HepG2 (cell line): Measurements from ENCODE around the gene ZIC4. TPM values are rescaled to one million over a fixed set of nuclear protein-coding genes. Genes with fewer than 3 reads are reported as not detected.

Experiments
- ATAC-seq: fragments of 200-7000 bp; cut with Tn5 transposase; 3 replicates; pipeline ENCODE4 v1.9.1; 2020; ENCODE audit warnings: mild to moderate bottlenecking, moderate library complexity
- BruUV-seq: library from RNA; stranded (reverse); fragments of 400-500 nt; replicated peaks from 2 replicates; lab custom pipeline; 2021; lab: Mats Ljungman, UMichigan
- CTCF ChIA-PET: fragments of 300-600 bp; formaldehyde crosslinking; extraction: SDS; loops from one replicate; lab custom pipeline; 2021; ENCODE audit warnings: low total read pairs, inconsistent platforms, low intra/inter-chr PET ratio; lab: Yijun Ruan, JAX
- POLR2A ChIA-PET: fragments of 350-600 bp; sonication (Branson Sonifier 250); formaldehyde crosslinking; loops from one replicate; lab custom pipeline; 2020; ENCODE audit warnings: antibody characterized with exemption, inconsistent platforms; lab: Yijun Ruan, JAX
- DNase-seq: peaks from one replicate; pipeline ENCODE4 v3.0.0-alpha.2; 2015; ENCODE audit warnings: low spot score
- FAIRE-seq: peaks from 3 replicates; lab custom pipeline; 2011; peaks lifted over from hg19 to GRCh38; lab: Jason Lieb, UNC
- H2AFZ ChIP-seq: one replicate; pipeline ENCODE4 v1.6.1; 2011; ENCODE audit warnings: low read length, inconsistent platforms
- H3K27ac ChIP-seq: fragments of 300-600 bp; 3 replicates; pipeline ENCODE4 v1.8.0; 2011; ENCODE audit warnings: mixed run types, mild to moderate bottlenecking, mixed read lengths, low read length, inconsistent platforms; ENCODE audit not compliant: insufficient read depth; ENCODE audit errors: extremely low read length
- H3K27me3 ChIP-seq, 2 experiments: fragments of 200-600 bp in 1 of 2; 2 replicates in 1 of 2; 3 replicates in 1 of 2; pipeline versions ENCODE4 v1.6.0 to v1.8.0; 2011; ENCODE audit warnings: low read length in 2 of 2, mild to moderate bottlenecking in 2 of 2, moderate library complexity in 2 of 2, inconsistent platforms in 1 of 2; ENCODE audit not compliant: insufficient read depth in 2 of 2, control insufficient read depth in 1 of 2
- H3K36me3 ChIP-seq, 2 experiments: fragments of 200-600 bp in 1 of 2; replicated peaks in 1 of 2; 2 replicates in 1 of 2; 3 replicates in 1 of 2; pipeline versions ENCODE4 v1.5.1 to v1.8.0; 2011; ENCODE audit warnings: low read length in 2 of 2, inconsistent platforms in 1 of 2; ENCODE audit not compliant: insufficient read depth in 2 of 2, control insufficient read depth in 1 of 2
- H3K4me1 ChIP-seq: 2 replicates; pipeline ENCODE4 v1.5.1; 2012; ENCODE audit warnings: low read length, inconsistent platforms; ENCODE audit not compliant: insufficient read depth
- H3K4me2 ChIP-seq: 2 replicates; pipeline ENCODE4 v1.6.0; 2011; ENCODE audit warnings: low read depth, low read length, inconsistent platforms
- H3K4me3 ChIP-seq, 3 experiments: fragments of 200-600 bp in 1 of 3; sonication (generic), shearing (Covaris generic) in 1 of 3; replicated peaks in 1 of 3; 2 replicates each; pipeline ENCODE4 v1.5.1; 2011 to 2016; ENCODE audit warnings: low read length in 3 of 3, inconsistent platforms in 2 of 3, low read depth in 2 of 3, mild to moderate bottlenecking in 2 of 3, control low read depth in 1 of 3, mixed read lengths in 1 of 3; ENCODE audit not compliant: insufficient read depth in 1 of 3
- H3K79me2 ChIP-seq: one replicate; pipeline ENCODE4 v1.6.1; 2011; ENCODE audit warnings: low read length, inconsistent platforms; ENCODE audit not compliant: insufficient read depth
- H3K9ac ChIP-seq: 2 replicates; pipeline ENCODE4 v1.6.0; 2011; ENCODE audit warnings: mild to moderate bottlenecking, low read depth, low read length, inconsistent platforms; ENCODE audit not compliant: insufficient read depth
- H3K9me3 ChIP-seq: 2 replicates; pipeline ENCODE4 v1.5.1; 2012; ENCODE audit warnings: mild to moderate bottlenecking, low read length
- H4K20me1 ChIP-seq: 2 replicates; pipeline ENCODE4 v1.6.0; 2011; ENCODE audit warnings: inconsistent platforms, mild to moderate bottlenecking, low read length, moderate library complexity; ENCODE audit not compliant: insufficient read depth
- CEBPB ChIP-seq: IDR thresholded peaks from 2 replicates; pipeline ENCODE4 v1.6.1; 2011; ENCODE audit warnings: low read depth, low read length, improper control_type of control experiment, borderline replicate concordance
- HMG20A ChIP-seq: IDR thresholded peaks from 2 replicates; pipeline ENCODE4 v1.6.1; 2016; ENCODE audit warnings: borderline replicate concordance
- HNRNPL ChIP-seq: fragments of 200-400 bp; formaldehyde crosslinking; IDR thresholded peaks from 2 replicates; pipeline ENCODE4 v1.6.1; 2017; ENCODE audit warnings: mild to moderate bottlenecking, low read depth, low read length
- MBD4 ChIP-seq: IDR thresholded peaks from 2 replicates; pipeline ENCODE4 v1.6.1; 2012; ENCODE audit warnings: low read length, inconsistent platforms, borderline replicate concordance
- MIER2 ChIP-seq: IDR thresholded peaks from 2 replicates; pipeline ENCODE4 v1.6.1; 2016; ENCODE audit warnings: missing biosample characterization, missing genetic modification reagents
- SNAI1 ChIP-seq: sonication (generic); formaldehyde crosslinking; IDR thresholded peaks from 2 replicates; pipeline ENCODE4 v1.5.0; 2020; ENCODE audit warnings: mild to moderate bottlenecking, missing genetic modification reagents, borderline replicate concordance
- SP5 ChIP-seq: IDR thresholded peaks from 2 replicates; pipeline ENCODE4 v1.6.1; 2016; ENCODE audit warnings: low read depth, borderline replicate concordance
- THAP11 ChIP-seq: IDR thresholded peaks from 2 replicates; pipeline ENCODE4 v1.6.1; 2016; ENCODE audit warnings: missing biosample characterization, missing genetic modification reagents
- ZNF264 ChIP-seq: sonication (generic); formaldehyde crosslinking; IDR thresholded peaks from 2 replicates; pipeline ENCODE4 v1.4.0; 2020; ENCODE audit warnings: missing genetic modification reagents
- ZNF616 ChIP-seq: sonication (generic); formaldehyde crosslinking; IDR thresholded peaks from 2 replicates; pipeline ENCODE4 v1.5.0; 2020; ENCODE audit warnings: low read depth, mild to moderate bottlenecking, missing genetic modification reagents
- WGBS: methylation state at CpG from one replicate; pipeline ENCODE4 v1.1.6; 2017; ENCODE audit warnings: low lambda C conversion rate; 5-methylcytosine and 5-hydroxymethylcytosine counted together
- in situ Hi-C: cut with HindIII; loops from 2 replicates; pipeline ENCODE4 v1.10.0; 2017; ENCODE audit warnings: low pct_unique_long_range_greater_than_20kb; ENCODE audit not compliant: extremely low pct_ligation_motif_present
- intact Hi-C: fragments of 100-400 bp; cut with micrococcal nuclease; formaldehyde crosslinking; loops from one replicate; pipeline ENCODE4 v1.10.0; 2022; ENCODE audit not compliant: unreplicated experiment
- polyA plus RNA-seq, 8 experiments: library from polyadenylated mRNA; depleted of rRNA in 3 of 8; stranded (reverse) in 7 of 8; unstranded in 1 of 8; fragments of >200 nt; fragmentation: Illumina TruSeq in 4 of 8; extraction: Trizol in 4 of 8; gene quantifications; 2 replicates each; pipeline versions ENCODE4 v1.2.1 to v1.2.3, GENCODE V29; 2011 to 2016; ENCODE audit warnings: low read depth in 4 of 8, missing spikeins in 1 of 8, mixed read lengths in 1 of 8; ENCODE audit not compliant: insufficient read depth in 1 of 8
- total RNA-seq, 5 experiments: library from RNA; depleted of rRNA; stranded (reverse); fragments of >200 nt; fragmentation: Illumina TruSeq; extraction: Trizol; gene quantifications; 2 replicates each; pipeline ENCODE4 v1.2.3, GENCODE V29; 2016; ENCODE audit warnings: low read depth in 1 of 5
- TF ChIP-seq, protein P1 (sequence below): sonication (generic); formaldehyde crosslinking; IDR thresholded peaks from 2 replicates; pipeline ENCODE4 v1.4.0; 2020; ENCODE audit warnings: missing genetic modification reagents, borderline replicate concordance
- TF ChIP-seq, protein P2 (sequence below): sonication (generic); formaldehyde crosslinking; IDR thresholded peaks from 2 replicates; pipeline ENCODE4 v1.4.0; 2020; ENCODE audit warnings: missing genetic modification reagents

ZIC4 gene
- total and polyA plus RNA-seq, 2 of the 13 experiments (the other 11 are each of a cell fraction or from before 2014, with no cell fraction given): not detected

GRCh38 chr3:147410526-147411237 lies 4.3 kb upstream of the ZIC4 start:
- BruUV-seq: no TSS peak
- no peak overlapping the region for H3K4me3 ChIP-seq
- H2AFZ ChIP-seq: no peak overlapping the region
- no peak for ATAC-seq
- in situ Hi-C loops: no loop called here
- H3K79me2 ChIP-seq: no peaks in the 10 kb centered on the region
- ChIA-PET CTCF (no interaction called here), POLR2A (no interaction called here)
- no peaks in the 10 kb centered on the region for H3K36me3 ChIP-seq
- H3K27ac ChIP-seq: no peak overlapping the region
- H3K9me3 ChIP-seq: no peaks in the 10 kb centered on the region
- no peak overlapping the region for H3K4me2 ChIP-seq
- H3K9ac ChIP-seq: no peak overlapping the region
- H3K4me1 ChIP-seq: no peaks in the 10 kb centered on the region
- H3K27me3 ChIP-seq: peaks cover 0 to 27% of the 10 kb centered on the region in 2 experiments; a peak in 4 of 5 replicates
- intact Hi-C loops: no loop called here
- no peak for FAIRE-seq
- no peak for DNase-seq
- H4K20me1 ChIP-seq: no peaks in the 10 kb centered on the region
- TF ChIP-seq ZNF264 (CRISPR knock-in tag) (no peak), HNRNPL (no peak), SP5 (CRISPR knock-in tag) (no peak), ZNF616 (no peak), SNAI1 (CRISPR knock-in tag) (no peak), MIER2 (CRISPR knock-in tag) (no peak), CEBPB (no peak), THAP11 (no peak), MBD4 (no peak), HMG20A (CRISPR knock-in tag) (no peak)
- TF ChIP-seq, protein P1, sequence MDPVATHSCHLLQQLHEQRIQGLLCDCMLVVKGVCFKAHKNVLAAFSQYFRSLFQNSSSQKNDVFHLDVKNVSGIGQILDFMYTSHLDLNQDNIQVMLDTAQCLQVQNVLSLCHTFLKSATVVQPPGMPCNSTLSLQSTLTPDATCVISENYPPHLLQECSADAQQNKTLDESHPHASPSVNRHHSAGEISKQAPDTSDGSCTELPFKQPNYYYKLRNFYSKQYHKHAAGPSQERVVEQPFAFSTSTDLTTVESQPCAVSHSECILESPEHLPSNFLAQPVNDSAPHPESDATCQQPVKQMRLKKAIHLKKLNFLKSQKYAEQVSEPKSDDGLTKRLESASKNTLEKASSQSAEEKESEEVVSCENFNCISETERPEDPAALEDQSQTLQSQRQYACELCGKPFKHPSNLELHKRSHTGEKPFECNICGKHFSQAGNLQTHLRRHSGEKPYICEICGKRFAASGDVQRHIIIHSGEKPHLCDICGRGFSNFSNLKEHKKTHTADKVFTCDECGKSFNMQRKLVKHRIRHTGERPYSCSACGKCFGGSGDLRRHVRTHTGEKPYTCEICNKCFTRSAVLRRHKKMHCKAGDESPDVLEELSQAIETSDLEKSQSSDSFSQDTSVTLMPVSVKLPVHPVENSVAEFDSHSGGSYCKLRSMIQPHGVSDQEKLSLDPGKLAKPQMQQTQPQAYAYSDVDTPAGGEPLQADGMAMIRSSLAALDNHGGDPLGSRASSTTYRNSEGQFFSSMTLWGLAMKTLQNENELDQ (CRISPR knock-in tag): no peak
- TF ChIP-seq, protein P2, sequence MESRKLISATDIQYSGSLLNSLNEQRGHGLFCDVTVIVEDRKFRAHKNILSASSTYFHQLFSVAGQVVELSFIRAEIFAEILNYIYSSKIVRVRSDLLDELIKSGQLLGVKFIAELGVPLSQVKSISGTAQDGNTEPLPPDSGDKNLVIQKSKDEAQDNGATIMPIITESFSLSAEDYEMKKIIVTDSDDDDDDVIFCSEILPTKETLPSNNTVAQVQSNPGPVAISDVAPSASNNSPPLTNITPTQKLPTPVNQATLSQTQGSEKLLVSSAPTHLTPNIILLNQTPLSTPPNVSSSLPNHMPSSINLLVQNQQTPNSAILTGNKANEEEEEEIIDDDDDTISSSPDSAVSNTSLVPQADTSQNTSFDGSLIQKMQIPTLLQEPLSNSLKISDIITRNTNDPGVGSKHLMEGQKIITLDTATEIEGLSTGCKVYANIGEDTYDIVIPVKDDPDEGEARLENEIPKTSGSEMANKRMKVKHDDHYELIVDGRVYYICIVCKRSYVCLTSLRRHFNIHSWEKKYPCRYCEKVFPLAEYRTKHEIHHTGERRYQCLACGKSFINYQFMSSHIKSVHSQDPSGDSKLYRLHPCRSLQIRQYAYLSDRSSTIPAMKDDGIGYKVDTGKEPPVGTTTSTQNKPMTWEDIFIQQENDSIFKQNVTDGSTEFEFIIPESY: no peak
- WGBS: 76% methylated on average over 40 of the region's 61 CpGs
